Measurements from ENCODE around the gene NAA50.

The NAA50 gene

DNA sequence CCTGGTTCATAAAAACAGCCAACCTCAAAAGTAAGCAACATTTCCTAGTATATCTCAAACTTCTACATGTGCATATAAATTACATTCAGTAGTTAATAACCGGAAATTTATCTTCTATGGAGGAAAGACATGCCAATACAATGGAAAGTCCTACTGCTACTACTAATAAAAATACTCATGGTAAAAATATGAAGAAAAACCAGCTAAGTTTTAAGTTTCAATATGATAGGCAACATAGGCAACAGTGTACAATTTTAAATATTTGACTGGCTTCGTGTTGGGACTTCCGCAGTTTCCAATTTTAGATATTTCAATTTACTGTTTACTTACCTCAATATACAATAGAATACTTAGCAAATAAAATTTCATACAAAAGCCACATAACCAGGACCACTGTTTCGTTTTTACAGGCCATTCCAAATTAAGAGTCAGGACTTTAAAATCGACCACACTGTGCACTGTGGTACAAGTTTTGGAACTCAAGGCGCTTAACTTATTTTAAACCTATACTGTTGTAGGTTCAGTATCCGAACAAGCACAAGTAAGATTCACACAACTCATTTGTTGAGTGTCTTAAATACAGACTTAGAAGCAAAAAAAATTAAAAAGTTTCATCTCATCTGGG, 2.9 kb downstream of the NAA50 start:
- no peak for FAIRE-seq
- DNase-seq (ENCODE audit: low spot score), result no peak

DNA sequence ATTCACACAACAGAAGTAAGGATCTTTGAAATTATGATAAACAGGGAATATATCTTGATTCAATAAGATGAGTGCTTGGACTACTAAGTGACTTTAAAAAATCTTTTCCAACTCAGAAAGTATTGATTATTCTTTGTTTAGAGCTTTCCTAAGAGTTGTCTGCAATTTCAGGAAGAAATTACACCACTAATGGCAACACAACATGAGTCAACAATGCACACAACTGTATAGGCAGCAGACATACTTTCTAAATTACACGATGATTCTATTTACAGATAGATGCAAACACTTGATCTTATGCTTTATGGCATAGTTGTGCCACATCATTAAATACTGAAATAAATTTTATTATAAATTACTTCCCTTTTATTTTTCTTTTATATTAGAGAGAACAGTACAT, 4.4 kb downstream of the NAA50 start:
- DNase-seq (ENCODE audit: low spot score), result no peak

DNA sequence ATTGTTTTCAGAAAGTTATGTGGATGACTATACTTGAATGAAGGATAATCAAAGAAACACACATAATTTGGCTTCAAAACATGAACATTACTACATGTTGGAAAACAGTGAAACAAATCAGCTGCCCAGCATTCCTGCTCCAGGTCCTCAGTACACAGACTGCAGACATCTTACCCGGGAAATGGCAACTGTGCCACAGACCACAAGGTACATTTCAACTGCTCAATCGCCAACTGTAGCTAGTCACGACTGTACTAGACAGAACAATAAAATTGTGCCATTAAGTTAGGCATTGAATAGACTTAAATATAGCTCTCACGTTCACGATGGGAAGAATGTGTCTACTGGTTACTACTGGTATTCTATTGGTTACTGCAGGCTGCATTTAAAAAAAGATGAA, 5.0 kb downstream of the NAA50 start:
- FAIRE-seq, result no peak
- DNase-seq (ENCODE audit: low spot score), result no peak

More for the DNA sequence above, 4.4 kb downstream of the NAA50 start:
- FAIRE-seq, result no peak

DNA sequence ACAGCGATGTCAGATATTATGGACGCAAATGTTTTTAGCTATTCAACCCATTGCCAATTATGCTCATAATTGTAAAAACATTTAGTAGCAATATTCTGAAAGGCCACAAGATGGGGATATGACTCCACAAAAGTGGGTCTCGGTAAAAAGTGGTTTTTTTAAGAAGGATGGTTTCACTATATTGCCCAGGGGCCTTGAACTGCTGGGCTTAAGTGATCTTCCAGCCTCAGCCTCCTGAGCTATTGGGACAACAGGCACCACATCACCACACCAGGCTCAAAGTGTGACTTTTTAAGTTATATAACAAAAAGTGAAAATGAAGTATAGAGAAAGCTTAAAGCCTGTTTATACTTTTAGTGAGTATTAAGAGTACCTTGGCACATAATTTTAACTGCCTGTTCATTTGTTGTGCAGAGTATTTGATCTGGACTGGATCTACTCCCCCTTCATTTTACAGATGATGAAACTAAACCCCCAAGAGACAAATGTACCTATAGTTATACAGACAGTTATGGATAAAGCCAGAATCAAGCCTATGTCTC, 9.4 kb downstream of the NAA50 start:
- DNase-seq (ENCODE audit: low spot score) (peak; percentile 47), FAIRE-seq (peak; percentile 75)

DNA sequence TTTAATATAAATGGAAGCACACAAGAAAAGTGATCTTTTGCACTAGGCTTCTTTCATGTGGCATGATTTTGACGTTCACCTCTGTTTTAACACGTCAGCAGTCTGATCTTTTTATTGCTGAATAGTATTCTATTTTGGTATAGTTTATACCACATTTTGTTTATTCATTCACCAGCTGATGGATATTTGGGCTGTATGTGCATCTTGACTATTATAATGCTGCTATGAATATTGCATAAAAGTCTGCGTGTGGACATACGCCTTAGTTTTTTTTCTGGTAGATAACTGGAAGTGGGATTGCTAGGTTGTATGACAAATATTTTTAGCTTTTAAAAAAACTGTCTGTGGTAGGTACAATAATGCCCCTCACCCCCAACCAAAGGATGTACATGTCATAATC, 14.4 kb downstream of the NAA50 start:
- FAIRE-seq, result no peak

DNA sequence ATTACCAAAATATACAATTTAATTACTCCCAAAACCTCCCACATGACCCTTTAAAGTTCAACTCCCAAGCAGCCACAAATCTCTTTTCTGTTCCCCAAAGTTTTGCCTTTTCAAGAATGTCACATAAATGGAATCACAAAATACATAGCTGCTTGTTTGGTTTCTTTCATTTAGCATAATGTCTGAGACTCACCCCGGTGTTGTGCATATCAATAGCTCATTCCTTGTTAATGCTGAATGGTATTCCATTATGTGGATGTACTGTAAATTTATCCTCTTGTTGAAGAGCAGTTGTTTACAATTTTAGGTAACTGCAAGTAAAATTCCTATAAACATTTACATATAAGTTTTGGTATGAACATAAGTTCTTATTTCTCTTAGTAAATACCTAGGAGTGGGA, 15.5 kb downstream of the NAA50 start:
- DNase-seq (ENCODE audit: low spot score) (no peak), FAIRE-seq (no peak)

More for the DNA sequence above, 14.4 kb downstream of the NAA50 start:
- no peak for DNase-seq (ENCODE audit: low spot score)

DNA sequence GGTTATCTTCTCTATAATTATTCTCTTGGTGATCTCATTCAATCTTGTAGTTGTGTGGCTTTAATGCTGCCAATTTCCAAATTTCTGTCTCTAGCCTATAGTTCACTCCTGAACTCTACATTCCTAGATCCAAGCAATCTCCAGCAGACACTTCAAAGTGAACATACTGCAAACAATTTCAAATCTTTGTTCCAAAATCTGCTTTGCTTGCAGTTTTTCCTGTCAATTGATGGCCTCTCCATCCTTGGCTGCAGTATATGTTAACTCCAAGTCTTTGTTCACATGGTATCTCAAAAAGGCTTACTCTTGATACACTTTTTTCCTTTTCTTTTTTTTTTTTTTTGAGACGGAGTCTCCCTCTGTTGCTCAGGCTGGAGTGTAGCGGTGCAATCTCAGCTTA, 17.4 kb downstream of the NAA50 start:
- FAIRE-seq (no peak), DNase-seq (ENCODE audit: low spot score) (no peak)

DNA sequence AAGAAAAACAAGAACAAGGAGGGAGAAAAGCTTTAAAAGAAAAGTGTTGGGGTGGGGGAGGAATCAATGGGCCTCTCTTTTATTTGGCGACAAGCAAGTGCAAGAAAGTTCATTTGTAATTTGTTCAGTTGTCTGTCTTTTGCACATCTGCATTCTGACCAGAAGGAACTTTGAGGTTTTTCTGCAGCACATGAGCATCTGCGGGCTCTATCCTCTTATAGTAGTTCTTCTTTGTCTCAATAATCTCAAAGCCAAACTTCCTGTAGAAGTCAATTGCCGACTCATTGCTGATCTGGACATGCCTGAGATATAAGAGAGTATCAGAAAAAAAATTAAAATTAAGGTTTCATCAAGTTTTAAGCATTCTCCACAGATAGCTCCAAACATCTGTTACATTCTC, 24.4 kb downstream of the NAA50 start:
- DNase-seq (ENCODE audit: low spot score) (no peak), FAIRE-seq (no peak)

DNA sequence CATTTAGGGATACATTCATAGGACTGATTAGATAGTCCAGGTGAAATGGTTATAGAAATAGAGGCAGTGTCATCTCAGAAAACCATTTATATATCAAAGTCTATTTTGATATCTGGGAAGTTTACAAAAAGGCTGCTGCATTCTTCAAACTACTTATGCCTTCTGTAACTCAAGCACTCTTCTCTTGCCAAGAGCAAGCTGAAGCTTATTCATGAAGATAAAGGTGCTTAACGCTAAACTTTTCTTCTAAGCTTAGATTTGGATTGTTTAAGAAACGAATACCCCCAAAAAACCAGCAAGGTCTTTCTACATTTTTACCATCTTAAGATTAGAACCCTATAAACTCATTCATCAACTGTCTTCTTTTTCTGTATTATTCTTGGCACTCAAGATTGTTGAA, 26.3 kb downstream of the NAA50 start:
- FAIRE-seq, result no peak
- no peak for DNase-seq (ENCODE audit: low spot score)

DNA sequence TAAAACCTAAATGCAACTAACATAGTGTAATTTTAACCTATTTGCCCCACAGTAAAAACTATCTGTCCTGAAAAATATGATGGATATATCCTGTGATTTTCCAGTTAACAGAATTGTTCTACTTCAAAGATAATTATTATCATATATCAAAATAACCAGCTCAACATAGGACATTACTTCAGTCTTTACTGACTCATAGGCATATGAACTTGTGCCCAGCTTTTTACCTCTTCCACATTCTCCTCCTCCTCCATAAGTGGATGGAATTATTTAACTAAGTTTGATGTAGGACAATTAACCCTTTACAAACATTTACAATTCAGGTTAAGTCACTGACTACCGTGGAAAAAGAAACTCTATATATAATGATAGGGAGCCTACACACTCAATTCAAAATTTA, 26.8 kb downstream of the NAA50 start:
- DNase-seq (ENCODE audit: low spot score), result no peak
- no peak for FAIRE-seq

DNA sequence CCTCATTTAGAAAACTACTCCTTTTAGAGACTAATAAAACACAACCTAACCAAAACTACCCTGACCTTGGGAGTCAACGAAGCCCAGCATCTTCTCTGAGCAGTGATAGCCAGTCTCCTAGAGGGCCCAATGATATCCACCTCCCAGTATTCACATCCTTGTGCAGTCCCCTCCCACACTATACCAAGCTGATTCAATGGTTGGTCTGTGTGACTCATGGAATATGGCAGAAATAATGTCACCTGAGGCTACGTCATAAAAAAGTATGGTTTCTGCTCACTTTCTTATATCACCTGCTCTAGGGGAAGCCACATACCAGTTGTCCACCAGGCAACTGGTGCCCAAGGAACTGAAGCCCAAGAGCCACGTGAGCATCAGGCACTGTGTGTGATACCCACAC, 28.2 kb downstream of the NAA50 start:
- FAIRE-seq (peak; percentile 86), DNase-seq (ENCODE audit: low spot score) (no peak)

DNA sequence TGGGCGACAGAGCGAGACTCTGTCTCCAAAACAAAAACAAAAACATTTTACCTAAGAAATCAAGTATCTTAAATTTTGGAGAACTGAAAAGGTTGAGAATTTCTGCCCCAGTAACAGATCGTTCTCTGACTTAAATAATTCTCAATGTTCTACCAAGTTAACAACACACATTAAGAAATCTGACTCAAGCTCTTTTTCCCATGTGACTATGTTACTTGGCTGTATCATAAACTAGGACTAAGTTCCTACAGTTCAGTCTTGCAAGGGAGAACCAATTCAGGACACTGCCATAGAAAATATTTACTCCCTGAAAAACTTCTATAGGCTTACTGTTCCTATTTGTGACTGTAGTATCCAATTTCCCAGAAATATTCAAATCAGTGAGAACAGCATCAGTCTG, 28.7 kb downstream of the NAA50 start:
- DNase-seq (ENCODE audit: low spot score) (no peak), FAIRE-seq (no peak)

DNA sequence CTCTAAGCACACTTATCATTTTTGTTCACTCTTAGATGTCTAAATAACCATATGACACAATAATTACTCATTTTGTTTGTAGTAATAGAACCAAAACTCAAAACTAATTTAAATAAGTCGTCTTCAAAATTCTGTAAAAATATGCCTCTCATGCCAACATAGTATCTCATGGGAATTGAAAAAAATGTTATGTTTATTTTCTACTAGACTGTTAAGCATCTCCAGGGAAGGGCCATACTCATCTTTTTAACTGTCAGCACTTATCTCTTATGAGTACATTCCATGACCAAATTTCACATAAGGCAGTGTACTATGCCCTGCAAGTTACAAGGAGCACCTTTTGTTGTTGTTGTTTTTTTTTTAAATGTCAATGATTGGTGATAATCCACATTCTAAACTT, 31.3 kb downstream of the NAA50 start:
- no peak for DNase-seq (ENCODE audit: low spot score)
- no peak for FAIRE-seq

DNA sequence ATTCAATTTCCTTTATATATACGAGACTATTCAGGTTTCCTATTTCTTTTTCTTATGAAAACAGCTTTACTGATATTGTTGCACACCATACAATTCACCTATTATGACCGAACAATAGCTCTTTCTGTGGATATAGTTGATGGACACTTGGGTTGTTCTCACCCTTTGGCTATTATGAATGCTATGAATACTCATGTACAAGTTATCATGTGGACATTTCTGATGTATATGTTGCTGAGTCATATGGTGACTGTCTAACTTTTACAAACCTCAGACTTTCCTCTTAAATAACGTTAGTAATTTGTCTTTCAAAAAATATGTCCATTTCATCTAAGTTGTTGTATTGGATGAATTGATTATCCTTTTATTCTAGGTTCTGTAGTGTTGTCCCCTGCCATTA, 33.9 kb downstream of the NAA50 start:
- FAIRE-seq, result no peak
- no peak for DNase-seq (ENCODE audit: low spot score)

DNA sequence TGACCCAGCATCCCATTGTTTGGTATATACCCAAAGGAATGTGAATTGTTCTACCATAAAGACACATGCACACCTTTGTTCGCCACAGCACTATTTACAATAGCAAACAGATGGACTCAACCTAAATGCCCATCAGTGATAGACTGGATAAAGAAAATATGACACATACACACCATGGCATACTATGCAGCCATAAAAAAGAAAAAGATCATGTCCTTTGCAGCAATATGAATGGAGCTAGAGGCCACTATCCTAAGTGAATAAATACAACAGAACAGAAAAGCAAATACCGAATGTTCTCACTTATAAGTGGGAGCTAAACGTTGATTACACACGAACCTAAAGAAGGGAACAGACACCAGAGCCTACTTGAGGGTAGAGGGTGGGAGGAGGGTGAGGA, 38.2 kb downstream of the NAA50 start:
- DNase-seq (ENCODE audit: low spot score) (no peak), FAIRE-seq (no peak)

DNA sequence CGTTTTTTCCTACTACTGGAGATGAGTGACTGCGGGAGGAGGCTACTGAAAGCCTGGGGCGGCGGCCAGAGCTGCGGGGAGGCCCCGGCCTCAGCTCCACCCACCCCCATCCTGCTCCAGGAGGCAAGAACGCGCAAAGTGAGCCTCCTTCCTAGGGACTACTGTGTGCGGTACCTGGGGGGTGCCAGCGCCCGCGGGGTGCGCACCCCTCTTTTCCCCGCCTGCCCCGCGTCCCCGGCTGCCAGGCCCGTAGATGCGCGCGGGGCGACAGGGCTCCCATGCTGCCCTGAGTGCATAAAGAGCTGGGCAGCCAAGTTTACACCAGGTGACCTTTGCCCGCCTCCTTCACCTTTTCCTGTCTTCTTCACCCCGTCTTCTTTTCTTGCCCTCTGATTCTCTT, 47.1 kb downstream of the NAA50 start:
- no peak for DNase-seq (ENCODE audit: low spot score)
- FAIRE-seq, result no peak

DNA sequence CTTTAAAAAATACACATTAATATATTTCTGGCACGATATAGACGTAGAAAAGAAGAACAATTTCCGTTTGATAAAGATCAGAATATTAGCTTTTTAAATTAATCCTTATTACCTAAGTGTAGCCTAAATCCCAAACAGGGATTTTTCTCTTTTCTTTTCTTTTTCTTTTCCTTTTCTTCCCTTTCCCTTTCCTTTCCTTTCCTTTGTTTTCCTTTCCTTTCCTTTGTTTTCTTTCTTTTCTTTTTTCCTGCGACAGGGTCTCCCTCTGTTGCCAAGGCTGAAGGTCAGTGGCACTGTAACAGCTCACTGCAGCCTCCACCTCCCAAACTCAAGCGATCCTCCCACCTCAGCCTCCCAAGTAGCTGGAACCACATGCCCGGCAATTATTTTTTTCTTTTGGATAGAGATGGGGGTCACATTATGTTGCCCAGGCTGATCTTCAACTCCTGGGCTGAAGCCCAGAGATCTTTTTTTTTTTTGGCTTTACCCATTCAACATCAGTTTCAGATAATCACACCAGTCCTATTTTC, 47.8 kb downstream of the NAA50 start:
- DNase-seq (ENCODE audit: low spot score) (no peak), FAIRE-seq (no peak)

DNA sequence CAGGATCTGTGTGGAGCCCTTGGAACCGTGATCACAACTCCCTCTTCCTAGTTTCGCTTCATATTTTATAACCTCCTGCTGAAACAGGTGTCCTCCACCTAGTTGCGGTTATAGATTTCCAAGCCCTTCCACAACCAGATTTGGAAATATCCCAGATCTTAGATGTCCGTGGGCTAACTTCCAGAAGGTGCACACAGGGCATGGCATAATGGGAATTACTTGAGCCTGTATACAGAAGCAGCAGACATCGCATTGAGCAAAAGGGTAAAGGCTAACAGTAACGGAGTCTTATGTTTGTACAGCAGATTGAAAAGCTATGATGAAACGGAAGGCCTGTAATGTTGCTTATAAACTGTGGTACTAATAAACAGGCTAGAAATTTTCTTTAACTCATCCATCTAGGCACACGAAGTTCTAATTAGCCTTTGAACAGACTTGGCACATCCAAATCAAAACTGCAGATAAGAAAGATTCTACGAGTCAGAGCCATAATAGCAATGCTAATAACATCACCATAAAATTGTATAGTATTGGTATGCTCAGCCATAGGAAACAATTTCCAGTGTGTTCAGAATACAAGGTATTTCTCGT, 48.5 kb downstream of the NAA50 start:
- DNase-seq (ENCODE audit: low spot score), result no peak
- FAIRE-seq, result no peak

DNA sequence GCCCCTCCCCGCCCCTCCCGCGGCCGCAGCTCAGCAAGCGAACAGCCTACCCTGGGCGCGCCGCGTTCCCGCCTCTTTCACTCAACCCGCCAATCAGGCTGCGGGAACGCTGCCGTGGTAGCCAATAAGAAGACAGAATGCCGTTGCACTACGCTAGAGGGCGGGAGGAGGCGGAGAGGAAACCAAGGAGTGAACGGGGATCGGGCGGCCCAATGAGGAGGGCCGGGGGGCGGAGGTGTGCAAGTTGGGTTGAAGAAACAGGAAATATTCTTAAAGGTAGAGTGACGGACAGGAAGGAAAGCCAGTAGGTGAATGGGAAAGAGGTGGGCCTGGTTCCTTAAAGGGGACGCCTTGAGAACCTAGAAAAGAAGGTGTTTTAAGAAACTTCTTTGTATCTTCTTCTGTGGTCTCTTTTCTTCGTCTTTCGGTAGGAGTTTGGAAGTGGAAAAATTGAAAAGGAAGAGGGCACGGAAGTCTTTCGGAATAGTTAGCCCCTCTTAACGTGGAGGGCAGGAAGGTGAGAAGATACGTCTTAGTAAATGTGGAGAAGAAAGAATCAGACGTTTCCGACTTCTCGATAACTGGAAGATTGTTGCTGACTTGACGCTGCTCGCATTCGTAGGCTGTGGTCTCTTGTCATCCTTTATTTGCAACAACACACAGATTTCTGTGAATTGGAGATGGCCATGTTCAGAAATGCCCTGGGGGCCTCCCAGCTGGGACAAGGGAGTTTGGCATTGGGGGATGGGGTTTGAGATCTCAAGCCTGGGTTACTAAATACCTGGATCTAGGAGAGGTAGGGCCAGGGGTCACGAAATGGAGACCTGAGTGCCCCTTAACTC, 49.2 kb downstream of the NAA50 start:
- DNase-seq (ENCODE audit: low spot score) (peak; percentile 100), FAIRE-seq (peak; percentile 99)

DNA sequence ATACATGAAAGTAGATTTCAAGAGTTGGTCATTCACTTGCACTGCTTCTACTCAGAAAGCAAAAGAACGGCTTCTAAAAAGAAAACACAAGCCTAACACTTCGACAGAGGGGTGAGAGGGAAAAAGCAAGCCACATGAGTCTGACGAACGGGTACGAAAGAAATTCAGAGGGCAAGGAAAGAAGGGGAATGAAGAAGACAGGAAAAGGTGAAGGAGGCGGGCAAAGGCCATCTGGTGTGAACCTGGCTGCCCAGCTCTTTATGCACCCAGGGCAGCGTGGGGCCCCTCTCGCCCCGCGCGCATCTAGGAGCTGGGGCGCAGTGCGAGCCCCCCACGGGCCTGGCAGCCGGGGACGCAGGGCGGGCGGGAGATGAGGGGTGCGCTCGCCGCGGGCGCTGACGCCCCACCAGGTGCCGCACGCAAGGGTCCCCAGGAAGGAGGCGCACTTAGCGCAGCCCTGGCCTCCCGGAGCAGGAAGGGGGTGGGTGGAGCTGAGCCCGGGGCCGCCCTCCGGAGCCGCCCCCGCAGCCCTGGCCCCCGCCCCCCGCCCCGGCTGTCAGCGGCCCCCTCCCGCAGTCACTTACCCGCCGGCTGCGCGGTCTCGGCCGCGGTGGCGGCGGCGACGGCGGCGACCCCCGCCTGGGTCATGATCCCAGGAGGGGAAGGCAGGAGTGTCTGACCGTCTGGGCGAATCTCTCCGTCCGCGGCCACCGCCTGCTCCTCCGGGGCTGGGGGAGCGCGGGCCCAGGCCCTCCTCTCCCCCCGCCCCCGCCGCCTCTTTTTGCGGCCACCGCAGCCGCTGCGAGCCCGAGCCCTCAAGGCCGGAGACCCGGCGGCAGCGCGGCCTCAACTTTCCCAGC, 50.0 kb downstream of the NAA50 start, which contains the start of gene USF3:
Gene USF3 (minus strand): TSS at position 857 of the 860 bp plus-strand sequence. CDS start 21,764 bp downstream, outside the sequence.
- peak; percentile 27 for FAIRE-seq
- DNase-seq (ENCODE audit: low spot score), result peak; percentile 96

DNA sequence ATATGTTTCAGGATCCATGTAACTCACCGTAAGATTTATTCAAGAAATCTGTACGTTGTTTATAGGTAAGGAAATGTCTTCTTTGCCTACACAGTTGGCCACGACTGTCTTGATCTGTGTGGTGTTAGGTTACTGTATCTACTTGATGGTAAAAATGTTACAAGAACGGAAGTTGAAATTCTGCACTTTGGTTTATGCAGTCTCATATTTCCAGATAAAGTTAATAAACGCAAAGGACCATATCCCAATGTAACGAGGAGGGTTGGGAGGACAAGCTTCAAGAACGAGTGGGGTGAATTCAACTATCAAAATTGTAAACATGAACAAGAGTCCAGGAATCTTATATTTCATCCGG, 50.6 kb downstream of the NAA50 start:
- FAIRE-seq, result no peak
- DNase-seq (ENCODE audit: low spot score), result peak; percentile 12
